Trophoblast cell (in vitro differentiated cells and primary cell): ENCODE measurements around the gene NOS3.

ENCODE experiments used
- DNase-seq, 2 donors: peaks; one replicate each; pipeline ENCODE4 v3.0.0-alpha.2; 2016
- H2AFZ ChIP-seq: 2 replicates; pipeline ENCODE4 v1.6.1; 2013; ENCODE audit warnings: low read length, moderate library complexity, mild to moderate bottlenecking; ENCODE audit not compliant: insufficient read depth, poor library complexity
- H2AK5ac ChIP-seq: 2 replicates; pipeline ENCODE4 v1.6.1; 2013; ENCODE audit warnings: mild to moderate bottlenecking, low read length
- H2BK120ac ChIP-seq: 2 replicates; pipeline ENCODE4 v1.6.1; 2013; ENCODE audit warnings: low read length, mild to moderate bottlenecking, moderate library complexity; ENCODE audit not compliant: insufficient read depth, poor library complexity
- H2BK12ac ChIP-seq: 2 replicates; pipeline ENCODE4 v1.6.1; 2013; ENCODE audit warnings: mild to moderate bottlenecking, low read length, moderate library complexity
- H2BK5ac ChIP-seq: 2 replicates; pipeline ENCODE4 v1.6.1; 2013; ENCODE audit warnings: low read length, low read depth, moderate library complexity, mild to moderate bottlenecking; ENCODE audit not compliant: poor library complexity
- H3K14ac ChIP-seq: 2 replicates; pipeline ENCODE4 v1.6.1; 2013; ENCODE audit warnings: mild to moderate bottlenecking, low read length
- H3K18ac ChIP-seq: 2 replicates; pipeline ENCODE4 v1.6.1; 2013; ENCODE audit warnings: mild to moderate bottlenecking, low read length
- H3K23ac ChIP-seq: 2 replicates; pipeline ENCODE4 v1.6.1; 2013; ENCODE audit warnings: low read length
- H3K27ac ChIP-seq: 2 replicates; pipeline ENCODE4 v1.5.1; 2013; ENCODE audit warnings: low read depth, mild to moderate bottlenecking, inconsistent platforms, low read length, moderate library complexity
- H3K27me3 ChIP-seq: 2 replicates; pipeline ENCODE4 v1.6.1; 2013; ENCODE audit warnings: inconsistent platforms, mild to moderate bottlenecking, low read length, moderate library complexity; ENCODE audit not compliant: insufficient read depth
- H3K36me3 ChIP-seq, 2 experiments: 1 replicate in 1 of 2; 2 replicates in 1 of 2; pipeline ENCODE4 v1.6.1; 2013; ENCODE audit warnings: low read length in 2 of 2, mild to moderate bottlenecking in 2 of 2, moderate library complexity in 1 of 2; ENCODE audit not compliant: insufficient read depth in 2 of 2, control insufficient read depth in 1 of 2
- H3K4ac ChIP-seq: 2 replicates; pipeline ENCODE4 v1.6.1; 2013; ENCODE audit warnings: low read depth, mild to moderate bottlenecking, low read length, moderate library complexity
- H3K4me1 ChIP-seq, 2 experiments: 1 replicate in 1 of 2; 2 replicates in 1 of 2; pipeline ENCODE4 v1.6.1; 2013; ENCODE audit warnings: low read length in 2 of 2, mild to moderate bottlenecking in 2 of 2, moderate library complexity in 1 of 2; ENCODE audit not compliant: insufficient read depth in 2 of 2, control insufficient read depth in 1 of 2
- H3K4me2 ChIP-seq: 2 replicates; pipeline ENCODE4 v1.6.1; 2013; ENCODE audit warnings: inconsistent platforms, mild to moderate bottlenecking, low read length, moderate library complexity
- H3K4me3 ChIP-seq: 2 replicates; pipeline ENCODE4 v1.5.1; 2013; ENCODE audit warnings: mild to moderate bottlenecking, low read depth, low read length, inconsistent platforms
- H3K79me1 ChIP-seq: one replicate; pipeline ENCODE4 v1.6.1; 2013; ENCODE audit warnings: low read length
- H3K79me2 ChIP-seq: 2 replicates; pipeline ENCODE4 v1.6.1; 2013; ENCODE audit warnings: low read length, mild to moderate bottlenecking; ENCODE audit not compliant: control insufficient read depth, insufficient read depth, poor library complexity
- H3K9ac ChIP-seq: 2 replicates; pipeline ENCODE4 v1.6.1; 2013; ENCODE audit warnings: mild to moderate bottlenecking, low read length
- H3K9me3 ChIP-seq: 2 replicates; pipeline ENCODE4 v1.6.1; 2013; ENCODE audit warnings: low read depth, mild to moderate bottlenecking, control low read depth, inconsistent platforms, low read length; ENCODE audit not compliant: insufficient read depth
- H4K12ac ChIP-seq: 2 replicates; pipeline ENCODE4 v1.6.1; 2013; ENCODE audit warnings: low read depth, mild to moderate bottlenecking, low read length, moderate library complexity
- H4K8ac ChIP-seq: 2 replicates; pipeline ENCODE4 v1.6.1; 2013; ENCODE audit warnings: low read depth, mild to moderate bottlenecking, low read length, moderate library complexity
- H4K91ac ChIP-seq: one replicate; pipeline ENCODE4 v1.6.1; 2013; ENCODE audit warnings: low read depth, mild to moderate bottlenecking, low read length, moderate library complexity
- WGBS: extraction: QIAGEN DNeasy Blood & Tissue Kit; methylation state at CpG from one replicate; pipeline ENCODE4 v1.1.7; 2013; ENCODE audit warnings: missing lambda C conversion rate; ENCODE audit not compliant: insufficient read length, insufficient coverage; ENCODE audit errors: extremely low coverage; 5-methylcytosine and 5-hydroxymethylcytosine counted together

The NOS3 gene

GRCh38 chr7:150971242-150972022 lies 19.4 kb upstream of the NOS3 start:
- Histone ChIP-seq H3K4me3 (no peak overlapping the region), H2BK5ac (no peak overlapping the region), H4K8ac (no peak overlapping the region), H3K4me2 (no peak overlapping the region), H2AFZ (no peak overlapping the region), H2BK12ac (no peak overlapping the region), H2BK120ac (no peak overlapping the region), H3K18ac (no peak overlapping the region), H3K4me1 (peaks cover 9 to 11% of the 10 kb centered on the region in 2 experiments), H4K12ac (no peak overlapping the region), H4K91ac (no peak overlapping the region), H3K4ac (no peak overlapping the region), H3K14ac (no peak overlapping the region), H3K27ac (no peak overlapping the region), H3K79me1 (no peaks in the 10 kb centered on the region), H3K27me3 (peaks cover 25% of the 10 kb centered on the region), H2AK5ac (no peak overlapping the region), H3K79me2 (peaks cover 2% of the 10 kb centered on the region), H3K9me3 (peaks cover 7% of the 10 kb centered on the region), H3K23ac (no peak overlapping the region), H3K9ac (no peak overlapping the region), H3K36me3 (no peaks in the 10 kb centered on the region)
- no CpG with 5 or more reads among the region's 16 CpGs for WGBS
- DNase-seq, result no peak

DNA sequence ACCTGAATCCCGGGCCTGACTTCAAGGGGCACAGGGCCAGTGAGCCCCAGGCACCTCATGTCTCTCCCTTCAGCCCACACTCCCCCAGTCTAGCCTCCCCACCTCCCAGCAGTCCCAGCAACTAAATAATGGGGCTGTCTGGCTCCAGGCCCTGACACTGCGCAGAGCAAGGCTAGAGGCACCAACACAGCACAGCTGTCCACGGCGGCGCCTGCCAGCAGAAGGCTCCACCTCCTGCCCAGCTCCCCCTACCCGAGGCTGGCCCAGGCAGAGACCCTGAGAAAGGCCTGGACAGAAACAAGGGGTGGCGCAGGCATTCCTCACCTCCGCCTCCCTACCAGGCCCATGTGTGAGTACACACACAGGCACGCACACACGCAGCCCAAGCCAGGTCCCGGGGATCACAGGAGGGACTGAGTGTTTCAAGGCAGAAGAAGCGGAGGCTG lies 18.8 kb upstream of the NOS3 start:
- Histone ChIP-seq H2BK5ac (no peak overlapping the region), H3K14ac (no peak overlapping the region), H3K9me3 (peaks cover 7% of the 10 kb centered on the region), H2AFZ (no peak overlapping the region), H3K4me1 (peaks cover 9 to 11% of the 10 kb centered on the region in 2 experiments), H3K4ac (no peak overlapping the region), H3K23ac (no peak overlapping the region), H2BK120ac (no peak overlapping the region), H4K91ac (no peak overlapping the region), H3K79me2 (peaks cover 2% of the 10 kb centered on the region), H3K4me3 (no peak overlapping the region), H4K8ac (no peak overlapping the region), H3K36me3 (no peaks in the 10 kb centered on the region), H3K18ac (no peak overlapping the region), H2AK5ac (no peak overlapping the region), H2BK12ac (no peak overlapping the region), H4K12ac (no peak overlapping the region), H3K79me1 (no peaks in the 10 kb centered on the region), H3K4me2 (no peak overlapping the region), H3K27ac (no peak overlapping the region), H3K27me3 (peaks cover 30% of the 10 kb centered on the region), H3K9ac (no peak overlapping the region)
- no peak for DNase-seq
- no CpG with 5 or more reads among the region's 12 CpGs for WGBS

- Histone ChIP-seq H3K14ac (no peak overlapping the region), H2BK5ac (no peak overlapping the region), H4K8ac (no peak overlapping the region), H2AFZ (no peak overlapping the region), H2BK120ac (no peak overlapping the region), H3K4ac (no peak overlapping the region), H4K91ac (no peak overlapping the region), H3K79me2 (peaks cover 2% of the 10 kb centered on the region), H3K4me3 (no peak overlapping the region), H3K23ac (no peak overlapping the region), H3K27ac (no peak overlapping the region), H3K4me1 (peaks cover 9 to 11% of the 10 kb centered on the region in 2 experiments), H3K18ac (no peak overlapping the region), H3K9ac (no peak overlapping the region), H2AK5ac (no peak overlapping the region), H3K36me3 (no peaks in the 10 kb centered on the region), H3K4me2 (no peak overlapping the region), H3K9me3 (peaks cover 7% of the 10 kb centered on the region), H4K12ac (no peak overlapping the region), H3K27me3 (peaks cover 35% of the 10 kb centered on the region), H3K79me1 (no peaks in the 10 kb centered on the region), H2BK12ac (no peak overlapping the region)
- no peak for DNase-seq
- no CpG with 5 or more reads among the region's 8 CpGs for WGBS
Observed at GRCh38 chr7:150972741-150973140, 18.1 kb upstream of the NOS3 start.

GRCh38 chr7:150973571-150974451 lies 17.0 kb upstream of the NOS3 start:
- Histone ChIP-seq H3K27ac (no peak overlapping the region), H2AK5ac (no peak overlapping the region), H2BK12ac (no peak overlapping the region), H3K14ac (no peak overlapping the region), H4K8ac (no peak overlapping the region), H2BK5ac (no peak overlapping the region), H2AFZ (no peak overlapping the region), H3K4ac (no peak overlapping the region), H3K36me3 (no peaks in the 10 kb centered on the region), H4K12ac (no peak overlapping the region), H3K4me3 (no peak overlapping the region), H3K4me2 (peak overlapping the region; percentile 45), H3K23ac (no peak overlapping the region), H3K9me3 (peaks cover 7% of the 10 kb centered on the region), H3K27me3 (peaks cover 43% of the 10 kb centered on the region), H3K4me1 (peaks cover 14 to 16% of the 10 kb centered on the region in 2 experiments), H4K91ac (no peak overlapping the region), H3K18ac (no peak overlapping the region), H2BK120ac (no peak overlapping the region), H3K79me1 (no peaks in the 10 kb centered on the region), H3K79me2 (peaks cover 2% of the 10 kb centered on the region), H3K9ac (no peak overlapping the region)
- no peak for DNase-seq
- WGBS, result no CpG with 5 or more reads among the region's 27 CpGs
